ENCODE results near the gene MRGPRD. TPM values are rescaled to one million over a fixed set of nuclear protein-coding genes. Genes with fewer than 3 reads are reported as not detected.

MRGPRD gene
- total RNA-seq, 2 donors from 2014 or later, result not detected

GRCh38 chr11:68939583-68940555 lies 40.9 kb downstream of the MRGPRD start:
- ATAC-seq (no peak), DNase-seq (no peak)
- intact Hi-C loops (cut with DNase I, micrococcal nuclease), result loop anchor here in 1 of 2 donors (10.0 kb wide), 1 partner anchor 65 kb away; no protein-coding TSS in a partner anchor

- no peak for ATAC-seq
- intact Hi-C loops (cut with DNase I, micrococcal nuclease), result no loop called here
- no peak for DNase-seq
Measured at GRCh38 chr11:68938816-68939582, 41.8 kb downstream of the MRGPRD start.

DNA sequence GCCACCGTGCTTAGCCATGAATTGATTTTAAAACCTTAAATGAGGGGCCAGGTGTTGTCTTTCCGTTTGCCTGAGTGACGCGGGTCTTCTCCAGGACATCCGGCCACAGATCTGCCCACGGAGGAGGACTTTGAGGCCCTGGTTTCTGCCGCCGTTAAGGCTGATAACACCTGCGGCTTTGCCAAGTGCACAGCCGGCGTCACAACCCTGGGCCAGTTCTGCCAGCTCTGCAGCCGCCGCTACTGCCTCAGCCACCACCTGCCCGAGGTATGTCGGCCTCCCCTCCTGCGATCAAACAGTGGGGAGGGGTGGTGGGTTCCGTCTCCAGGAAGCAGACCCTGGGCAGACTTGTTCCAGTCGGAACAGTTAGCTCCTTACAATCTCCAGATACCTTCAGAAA lies 42.7 kb downstream of the MRGPRD start:
- DNase-seq (no peak), ATAC-seq (no peak)
- intact Hi-C loops (cut with DNase I, micrococcal nuclease), result no loop called here

DNA sequence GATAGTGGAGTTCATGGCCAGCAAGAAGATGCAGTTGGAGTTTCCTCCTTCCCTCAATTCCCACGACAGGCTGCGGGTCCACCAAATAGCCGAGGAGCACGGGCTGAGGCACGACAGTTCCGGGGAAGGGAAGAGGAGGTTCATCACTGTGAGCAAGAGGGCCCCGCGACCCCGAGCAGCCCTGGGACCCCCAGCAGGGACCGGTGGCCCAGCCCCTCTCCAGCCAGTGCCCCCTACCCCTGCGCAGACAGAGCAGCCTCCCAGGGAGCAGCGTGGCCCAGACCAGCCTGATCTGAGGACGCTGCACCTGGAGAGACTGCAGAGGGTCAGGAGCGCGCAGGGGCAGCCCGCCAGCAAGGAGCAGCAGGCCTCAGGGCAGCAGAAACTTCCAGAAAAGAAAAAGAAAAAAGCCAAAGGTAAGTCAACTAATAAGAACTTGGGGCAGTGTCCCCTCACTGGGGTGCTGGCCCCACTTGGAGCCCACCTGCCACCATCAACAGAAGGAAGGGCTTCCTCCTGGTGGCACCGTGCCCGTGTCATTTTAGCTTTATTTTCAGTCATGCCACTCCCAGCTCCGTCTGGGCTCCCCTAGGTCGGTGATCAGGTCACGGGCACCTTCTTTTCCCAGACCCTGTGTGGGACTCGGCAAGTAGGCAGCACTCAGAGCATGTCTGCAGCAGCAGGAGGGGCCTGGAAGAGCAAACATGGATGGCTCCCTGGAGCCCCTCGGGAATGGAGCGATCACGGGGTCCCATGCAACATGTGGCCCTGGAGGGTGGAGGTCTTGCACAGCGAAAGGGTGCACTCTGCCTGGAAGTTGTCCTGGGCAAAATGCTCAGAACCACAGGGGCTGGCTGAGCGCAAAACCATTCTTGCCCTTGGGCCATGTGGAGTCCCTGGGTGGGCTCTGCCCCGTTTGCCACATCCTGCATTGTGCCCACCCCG lies 43.8 kb downstream of the MRGPRD start:
- intact Hi-C loops (cut with DNase I, micrococcal nuclease), result no loop called here
- ATAC-seq (no peak), DNase-seq (no peak)

GRCh38 chr11:68936358-68936636 lies 44.5 kb downstream of the MRGPRD start:
- DNase-seq (no peak), ATAC-seq (no peak)
- intact Hi-C loops (cut with DNase I, micrococcal nuclease), result no loop called here

DNA sequence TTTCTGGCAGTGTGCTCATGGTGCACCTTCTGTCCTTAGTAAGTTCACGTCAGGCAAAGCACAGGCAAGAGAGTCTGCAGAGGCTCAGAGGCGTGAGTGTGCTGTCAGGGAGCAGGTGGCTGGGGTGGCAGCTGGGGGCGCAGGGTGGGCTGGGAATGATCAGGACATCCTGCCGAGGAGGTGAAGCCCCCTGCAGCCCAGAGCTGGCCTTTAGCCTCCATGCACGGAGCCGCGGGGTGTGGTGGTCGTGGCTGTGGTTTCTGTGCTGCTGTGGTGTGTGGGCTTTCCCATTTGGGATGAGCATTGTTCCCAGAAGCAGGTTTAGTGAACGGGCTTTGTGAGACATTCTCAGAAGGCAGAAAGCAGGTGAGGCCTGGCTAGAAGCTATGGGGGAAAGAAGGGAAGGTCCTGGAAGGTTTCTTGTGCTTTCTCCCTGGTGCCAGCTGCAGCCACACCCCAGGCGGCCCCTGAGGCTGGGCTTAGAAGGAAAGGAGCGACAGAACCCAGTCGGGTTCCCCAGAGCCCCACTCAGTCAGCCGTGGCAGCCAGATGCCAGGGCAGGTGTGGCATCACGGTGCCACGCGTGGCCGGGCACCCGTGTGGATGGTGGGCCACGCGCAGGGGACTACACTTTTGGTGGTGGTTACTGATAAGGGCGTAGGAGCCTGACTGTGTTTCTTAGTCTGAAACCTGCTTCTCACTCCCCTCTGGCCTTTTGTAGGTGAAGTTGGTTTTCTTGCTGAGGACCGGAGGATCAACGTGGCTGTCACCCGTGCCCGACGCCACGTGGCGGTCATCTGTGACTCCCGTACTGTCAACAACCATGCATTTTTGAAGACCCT lies 45.0 kb downstream of the MRGPRD start:
- ATAC-seq, result no peak
- intact Hi-C loops (cut with DNase I, micrococcal nuclease), result no loop called here

GRCh38 chr11:68935066-68935465 lies 45.7 kb downstream of the MRGPRD start:
- intact Hi-C loops (cut with DNase I, micrococcal nuclease), result no loop called here

More for the DNA sequence above, 45.0 kb downstream of the MRGPRD start:
- no peak for DNase-seq

DNA sequence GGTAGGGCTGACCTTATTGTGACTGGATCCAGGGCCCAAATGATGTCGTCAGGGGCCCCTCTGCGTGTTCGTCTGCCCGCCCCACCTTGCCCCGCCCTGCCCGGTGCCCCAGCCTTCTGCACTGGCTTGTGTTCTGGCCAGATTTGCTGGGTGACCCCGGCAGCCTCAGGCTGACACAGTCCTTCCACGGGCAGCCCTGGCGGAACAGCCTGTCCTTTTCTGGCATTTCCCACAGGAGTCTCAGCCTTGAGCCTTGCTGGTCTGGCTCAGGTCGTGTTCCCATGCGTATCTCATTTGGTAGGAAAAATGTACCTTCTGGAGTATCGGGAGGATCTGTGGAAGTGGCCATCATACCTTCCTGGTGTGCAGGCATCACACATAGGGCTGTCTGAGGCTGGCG lies 46.1 kb downstream of the MRGPRD start:
- ATAC-seq (no peak), DNase-seq (no peak)
- intact Hi-C loops (cut with DNase I, micrococcal nuclease), result no loop called here

More at GRCh38 chr11:68935066-68935465, 45.7 kb downstream of the MRGPRD start:
- no peak for ATAC-seq
- DNase-seq, result no peak

DNA sequence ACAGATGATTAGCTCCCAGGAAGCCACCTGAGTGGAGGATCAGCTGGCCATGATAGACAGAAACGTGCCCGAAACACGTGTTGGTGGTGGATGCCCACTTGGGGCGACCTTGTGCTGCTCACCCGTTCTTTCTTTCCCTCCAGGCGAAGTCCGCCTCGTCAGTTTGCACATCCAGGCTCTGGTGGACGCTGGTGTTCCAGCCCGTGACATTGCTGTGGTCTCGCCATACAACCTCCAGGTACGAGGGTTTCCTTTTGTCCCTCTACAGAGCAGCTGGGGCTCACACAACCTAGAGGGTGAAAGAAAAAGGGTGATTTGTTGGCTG lies 46.5 kb downstream of the MRGPRD start:
- ATAC-seq (no peak), DNase-seq (no peak)
- intact Hi-C loops (cut with DNase I, micrococcal nuclease), result no loop called here

- ATAC-seq, result no peak
- intact Hi-C loops (cut with DNase I, micrococcal nuclease), result no loop called here
- no peak for DNase-seq
Measured at GRCh38 chr11:68933605-68934320, 47.0 kb downstream of the MRGPRD start.

GRCh38 chr11:68932933-68933577 lies 47.7 kb downstream of the MRGPRD start:
- DNase-seq, result no peak
- intact Hi-C loops (cut with DNase I, micrococcal nuclease), result no loop called here
- no peak for ATAC-seq

DNA sequence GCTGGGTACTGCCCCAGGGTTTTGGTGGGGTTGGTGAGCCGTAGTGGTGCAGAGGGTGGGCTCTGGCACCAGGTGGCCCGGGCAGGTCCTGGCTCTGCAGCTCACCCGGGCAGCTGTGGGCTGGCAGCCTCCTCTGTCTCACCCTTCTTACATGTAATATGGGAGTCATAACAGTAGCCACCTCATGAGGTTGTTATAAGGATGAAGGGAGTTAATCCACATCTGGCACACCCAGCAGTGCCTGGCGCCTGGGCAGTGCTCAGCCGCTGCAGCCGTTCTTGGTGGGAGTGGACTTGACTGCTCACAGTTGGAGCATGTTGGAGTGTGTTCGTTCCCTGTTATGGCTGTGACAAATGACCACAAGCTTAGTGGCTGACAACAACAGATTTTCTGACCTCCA lies 48.4 kb downstream of the MRGPRD start:
- intact Hi-C loops (cut with DNase I, micrococcal nuclease), result no loop called here
- no peak for DNase-seq
- ATAC-seq, result no peak

GRCh38 chr11:68931911-68932310 lies 48.9 kb downstream of the MRGPRD start:
- intact Hi-C loops (cut with DNase I, micrococcal nuclease), result no loop called here
- no peak for DNase-seq

GRCh38 chr11:68930991-68931855 lies 49.6 kb downstream of the MRGPRD start:
- no peak for ATAC-seq
- intact Hi-C loops (cut with DNase I, micrococcal nuclease), result no loop called here
- DNase-seq, result no peak

More at GRCh38 chr11:68931911-68932310, 48.9 kb downstream of the MRGPRD start:
- ATAC-seq, result no peak
